Nephron progenitor cell (in vitro differentiated cells): ENCODE data around the gene CAMTA1.

Experiments used
- DNase-seq: peaks from one replicate; pipeline ENCODE4 v3.0.0; 2021
- H3K27ac Mint-ChIP-seq: 2 replicates; pipeline ENCODE4 v1.8.0; 2021; ENCODE audit warnings: mild to moderate bottlenecking, moderate library complexity, mixed read lengths
- H3K27me3 Mint-ChIP-seq: 2 replicates; pipeline ENCODE4 v1.8.0; 2021; ENCODE audit warnings: mild to moderate bottlenecking, low read depth, mixed read lengths; ENCODE audit not compliant: poor library complexity
- H3K36me3 Mint-ChIP-seq: 2 replicates; pipeline ENCODE4 v1.8.0; 2021; ENCODE audit warnings: low read depth, mixed read lengths
- H3K4me1 Mint-ChIP-seq: 2 replicates; pipeline ENCODE4 v1.8.0; 2021; ENCODE audit warnings: mixed read lengths
- H3K4me3 Mint-ChIP-seq: 2 replicates; pipeline ENCODE4 v1.8.0; 2021; ENCODE audit warnings: mild to moderate bottlenecking, moderate library complexity, mixed read lengths
- H3K9me3 Mint-ChIP-seq: 2 replicates; pipeline ENCODE4 v1.8.0; 2021; ENCODE audit warnings: mild to moderate bottlenecking, moderate library complexity, mixed read lengths
- TF ChIP-seq, protein P1 (sequence below): fragments of 200-600 bp; sonication (generic); IDR thresholded peaks from 2 replicates; pipeline ENCODE4 v1.5.0; 2021; ENCODE audit warnings: antibody characterized with exemption

CAMTA1 gene

GRCh38 chr1:7664147-7664892, 879.1 kb downstream of the CAMTA1 start:
- H3K4me3 Mint-ChIP-seq = no peak overlapping the region
- H3K27ac Mint-ChIP-seq = no peak overlapping the region
- DNase-seq = no peak
- TF ChIP-seq, protein P1, sequence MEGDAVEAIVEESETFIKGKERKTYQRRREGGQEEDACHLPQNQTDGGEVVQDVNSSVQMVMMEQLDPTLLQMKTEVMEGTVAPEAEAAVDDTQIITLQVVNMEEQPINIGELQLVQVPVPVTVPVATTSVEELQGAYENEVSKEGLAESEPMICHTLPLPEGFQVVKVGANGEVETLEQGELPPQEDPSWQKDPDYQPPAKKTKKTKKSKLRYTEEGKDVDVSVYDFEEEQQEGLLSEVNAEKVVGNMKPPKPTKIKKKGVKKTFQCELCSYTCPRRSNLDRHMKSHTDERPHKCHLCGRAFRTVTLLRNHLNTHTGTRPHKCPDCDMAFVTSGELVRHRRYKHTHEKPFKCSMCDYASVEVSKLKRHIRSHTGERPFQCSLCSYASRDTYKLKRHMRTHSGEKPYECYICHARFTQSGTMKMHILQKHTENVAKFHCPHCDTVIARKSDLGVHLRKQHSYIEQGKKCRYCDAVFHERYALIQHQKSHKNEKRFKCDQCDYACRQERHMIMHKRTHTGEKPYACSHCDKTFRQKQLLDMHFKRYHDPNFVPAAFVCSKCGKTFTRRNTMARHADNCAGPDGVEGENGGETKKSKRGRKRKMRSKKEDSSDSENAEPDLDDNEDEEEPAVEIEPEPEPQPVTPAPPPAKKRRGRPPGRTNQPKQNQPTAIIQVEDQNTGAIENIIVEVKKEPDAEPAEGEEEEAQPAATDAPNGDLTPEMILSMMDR = no peak
- no peaks in the 10 kb centered on the region for H3K36me3 Mint-ChIP-seq
- H3K9me3 Mint-ChIP-seq = no peaks in the 10 kb centered on the region
- peaks cover 16% of the 10 kb centered on the region for H3K27me3 Mint-ChIP-seq
- H3K4me1 Mint-ChIP-seq = peaks cover 24% of the 10 kb centered on the region

- H3K4me3 Mint-ChIP-seq = no peak overlapping the region
- H3K4me1 Mint-ChIP-seq = peaks cover 27% of the 10 kb centered on the region
- H3K36me3 Mint-ChIP-seq = no peaks in the 10 kb centered on the region
- H3K9me3 Mint-ChIP-seq = no peaks in the 10 kb centered on the region
- peaks cover 16% of the 10 kb centered on the region for H3K27me3 Mint-ChIP-seq
- DNase-seq = no peak
- TF ChIP-seq, protein P1 = no peak
- H3K27ac Mint-ChIP-seq = no peak overlapping the region
Observed at GRCh38 chr1:7664893-7665250, 879.6 kb downstream of the CAMTA1 start.

- Mint-ChIP-seq H3K4me1 (peaks cover 41% of the 10 kb centered on the region), H3K36me3 (no peaks in the 10 kb centered on the region), H3K27ac (peak overlapping the region; percentile 64), H3K4me3 (no peak overlapping the region), H3K9me3 (no peaks in the 10 kb centered on the region), H3K27me3 (peaks cover 19% of the 10 kb centered on the region)
- TF ChIP-seq, protein P1 = no peak
- no peak for DNase-seq
Observed at GRCh38 chr1:7666249-7666648, 881.0 kb downstream of the CAMTA1 start.

GRCh38 chr1:7667159-7667558, 881.9 kb downstream of the CAMTA1 start:
- H3K4me3 Mint-ChIP-seq = no peak overlapping the region
- no peak for DNase-seq
- peaks cover 19% of the 10 kb centered on the region for H3K27me3 Mint-ChIP-seq
- TF ChIP-seq, protein P1 = no peak
- H3K4me1 Mint-ChIP-seq = peaks cover 44% of the 10 kb centered on the region
- H3K27ac Mint-ChIP-seq = no peak overlapping the region
- no peaks in the 10 kb centered on the region for H3K9me3 Mint-ChIP-seq
- no peaks in the 10 kb centered on the region for H3K36me3 Mint-ChIP-seq

GRCh38 chr1:7667625-7668218, 882.5 kb downstream of the CAMTA1 start:
- TF ChIP-seq, protein P1 = peak; percentile 99
- DNase-seq = peak; percentile 97
- Mint-ChIP-seq H3K27me3 (peaks cover 15% of the 10 kb centered on the region), H3K4me1 (peaks cover 40% of the 10 kb centered on the region), H3K27ac (no peak overlapping the region), H3K36me3 (no peaks in the 10 kb centered on the region), H3K4me3 (no peak overlapping the region), H3K9me3 (no peaks in the 10 kb centered on the region)
